Tongue (tissue), 2 donors: ENCODE measurements around the gene PEX5L. TPM values are rescaled to one million over a fixed set of nuclear protein-coding genes. Genes with fewer than 3 reads are reported as not detected.
"Not testable (repeated sequence)": the region's sequence is repeated elsewhere in the genome, so short reads cannot be mapped to it uniquely, and the experiment has no call there.

Experiments
- DNase-seq: peaks from one replicate; pipeline ENCODE4 v3.0.0-alpha.2; 2015
- total RNA-seq: library from RNA; depleted of rRNA; stranded (reverse); fragments of >200 nt; gene quantifications from one replicate; pipeline ENCODE4 v1.2.3, GENCODE V29; 2014

PEX5L gene
- total RNA-seq, 1 donor from 2014 or later, result 0.21 TPM

DNA sequence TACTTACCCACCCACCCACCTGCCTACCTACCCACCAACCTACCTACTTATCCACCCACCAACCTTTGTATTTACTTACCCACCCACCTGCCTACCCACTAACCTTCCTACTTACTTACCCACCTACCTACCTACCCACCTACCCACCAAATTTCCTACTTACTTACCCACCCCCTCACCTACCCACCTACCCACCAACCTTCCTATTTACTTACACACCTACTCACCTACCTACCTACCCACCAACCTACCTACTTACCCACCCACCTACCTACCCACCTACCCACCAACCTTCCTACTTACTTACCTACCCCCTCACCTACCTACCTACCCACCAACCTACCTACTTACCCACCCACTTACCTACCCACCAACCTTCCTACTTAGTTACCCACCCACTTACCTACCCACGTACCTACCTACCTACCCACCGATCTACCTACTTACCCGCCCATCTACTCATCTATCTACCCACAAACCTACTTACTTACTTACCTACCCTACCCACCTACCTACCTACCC, 204.3 kb downstream of the PEX5L start:
- DNase-seq, result no peak

DNA sequence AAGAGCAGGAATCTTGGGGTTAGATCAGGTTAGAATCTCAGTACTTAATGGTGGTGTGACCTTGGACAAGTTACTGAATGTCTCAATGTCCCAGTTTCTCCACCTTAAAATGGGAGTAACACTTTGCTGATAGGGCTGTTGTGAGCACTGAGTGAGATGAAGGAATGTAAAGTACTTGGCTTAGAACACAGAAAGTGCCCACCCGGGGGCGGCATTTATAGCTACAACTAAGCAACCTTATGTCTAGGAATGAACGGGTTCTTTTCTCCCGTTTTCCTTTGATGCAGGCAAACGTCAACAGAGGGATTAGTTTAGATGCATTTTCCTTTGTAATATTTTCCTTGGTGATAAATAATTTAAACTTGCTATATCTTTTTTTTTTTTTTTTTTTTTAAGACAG, 207.3 kb downstream of the PEX5L start:
- DNase-seq, result no peak

DNA sequence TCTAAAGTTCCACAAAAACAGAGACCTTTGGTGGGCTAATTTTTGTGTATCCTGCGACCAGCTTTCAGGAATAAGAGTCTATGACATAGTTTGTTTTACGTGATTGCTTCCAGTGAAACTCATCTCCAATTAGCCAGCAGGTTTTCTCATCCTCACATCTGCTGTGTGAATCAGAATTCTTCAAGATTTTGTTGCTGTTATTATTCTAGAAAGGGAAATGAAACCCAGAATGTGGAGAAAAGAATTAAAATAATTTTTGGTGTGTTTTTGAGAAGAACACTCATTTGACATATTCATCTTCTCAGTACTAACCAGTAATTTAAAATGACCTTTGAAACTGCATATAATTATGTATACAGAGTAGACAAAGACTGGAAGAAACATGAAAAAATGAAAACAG, 208.0 kb downstream of the PEX5L start:
- no peak for DNase-seq

DNA sequence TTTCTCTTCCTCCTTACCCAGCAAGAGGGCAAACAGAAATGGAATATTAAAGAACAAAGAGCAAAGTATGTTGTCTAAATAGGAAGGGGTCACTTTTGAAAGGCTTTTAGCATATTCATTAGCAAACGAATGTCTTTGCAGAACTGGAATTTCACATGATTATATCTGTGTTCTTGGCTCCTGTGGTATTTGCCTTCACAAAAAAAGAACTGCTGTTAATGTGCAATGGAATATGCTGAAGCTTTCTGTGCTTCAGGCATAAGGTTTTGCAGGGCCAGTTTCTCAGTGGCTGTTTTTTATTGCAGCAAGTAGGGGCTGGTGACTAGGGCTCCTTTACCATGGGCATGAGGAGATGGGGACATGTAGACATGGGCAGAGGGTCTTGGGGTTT, 210.5 kb downstream of the PEX5L start:
- no peak for DNase-seq

DNA sequence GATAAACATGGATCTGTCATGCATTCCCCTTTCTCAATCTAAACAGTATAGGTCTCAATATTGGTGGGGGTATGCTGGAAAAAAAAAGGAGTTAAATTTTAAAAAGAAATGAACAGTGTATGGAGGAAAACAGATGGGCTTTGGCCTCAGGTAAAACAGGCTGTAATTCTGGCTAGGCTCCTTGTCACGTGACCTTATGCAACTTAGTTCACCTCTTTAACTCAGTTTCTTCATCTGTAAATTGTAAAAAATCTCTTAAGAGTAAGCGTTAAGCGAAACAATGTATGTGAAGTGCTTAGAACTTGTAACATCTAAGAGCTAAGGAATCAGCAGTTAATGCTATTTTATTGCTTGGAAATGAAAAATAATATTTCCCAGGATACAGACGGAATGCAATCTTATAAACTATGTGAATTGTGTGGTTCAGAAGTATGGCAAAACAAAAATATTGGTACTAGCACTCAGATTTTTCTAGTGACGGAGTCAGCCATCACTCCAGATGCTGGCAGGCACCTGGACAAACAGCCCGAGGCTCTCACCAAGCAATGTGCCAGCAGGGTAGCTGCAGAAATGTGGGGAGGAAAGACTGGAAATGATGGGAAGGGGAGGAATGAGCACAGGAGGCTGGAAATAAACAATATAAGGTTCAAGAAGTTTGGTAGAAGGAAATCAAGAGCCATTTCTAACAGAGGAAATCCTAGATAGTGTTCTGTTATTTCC, 211.1 kb downstream of the PEX5L start:
- DNase-seq, result no peak

DNA sequence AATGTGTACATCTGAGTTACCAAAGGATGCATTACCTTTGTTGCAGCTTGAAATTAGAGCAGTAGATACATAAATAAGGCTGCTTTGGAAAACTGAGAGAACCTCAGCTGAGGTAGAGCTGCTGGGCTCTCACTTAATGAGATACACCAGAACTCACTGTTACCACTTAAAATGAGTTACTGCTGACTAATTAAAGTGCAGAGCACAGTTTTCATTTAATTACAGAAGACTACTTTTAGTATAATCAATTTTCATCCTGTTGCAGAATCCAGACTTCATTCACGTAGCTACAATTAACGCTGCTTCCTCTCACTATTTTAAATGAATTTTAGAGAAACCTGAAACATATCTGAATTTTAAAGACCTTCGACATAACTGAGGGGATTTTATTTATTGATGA, 214.4 kb downstream of the PEX5L start:
- DNase-seq, result no peak

DNA sequence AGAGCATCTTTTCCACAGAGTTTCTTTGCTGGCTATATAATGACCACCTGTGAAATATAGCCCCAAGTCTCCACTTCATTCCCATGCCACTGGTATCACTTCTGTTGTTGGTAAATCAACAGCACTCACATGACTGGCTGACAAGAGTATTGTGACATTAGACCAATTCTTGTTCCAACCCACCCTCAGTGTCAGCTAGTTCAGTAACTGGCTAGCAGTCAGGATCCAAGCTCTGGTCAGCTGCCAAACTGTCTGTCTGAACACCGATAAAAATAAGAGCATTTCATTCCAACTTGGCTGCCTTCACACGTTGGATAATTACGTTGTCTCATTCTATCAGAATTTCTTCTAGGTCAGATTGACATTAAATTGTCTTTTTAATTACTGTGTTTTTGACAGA, 217.4 kb downstream of the PEX5L start:
- no peak for DNase-seq

DNA sequence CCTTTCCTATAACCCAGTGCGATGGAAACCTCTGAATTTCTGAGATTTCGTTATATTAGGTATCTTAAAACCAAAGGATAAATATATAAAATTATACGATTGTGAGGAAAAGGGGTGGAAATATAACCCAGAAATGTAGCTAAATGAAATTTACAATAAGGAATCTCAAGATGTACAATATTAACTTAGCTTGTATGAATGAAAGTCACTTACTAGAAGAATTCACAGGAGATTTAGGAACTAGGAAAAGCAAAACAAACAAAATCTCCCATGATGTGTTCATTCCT, 224.7 kb downstream of the PEX5L start:
- no peak for DNase-seq

DNA sequence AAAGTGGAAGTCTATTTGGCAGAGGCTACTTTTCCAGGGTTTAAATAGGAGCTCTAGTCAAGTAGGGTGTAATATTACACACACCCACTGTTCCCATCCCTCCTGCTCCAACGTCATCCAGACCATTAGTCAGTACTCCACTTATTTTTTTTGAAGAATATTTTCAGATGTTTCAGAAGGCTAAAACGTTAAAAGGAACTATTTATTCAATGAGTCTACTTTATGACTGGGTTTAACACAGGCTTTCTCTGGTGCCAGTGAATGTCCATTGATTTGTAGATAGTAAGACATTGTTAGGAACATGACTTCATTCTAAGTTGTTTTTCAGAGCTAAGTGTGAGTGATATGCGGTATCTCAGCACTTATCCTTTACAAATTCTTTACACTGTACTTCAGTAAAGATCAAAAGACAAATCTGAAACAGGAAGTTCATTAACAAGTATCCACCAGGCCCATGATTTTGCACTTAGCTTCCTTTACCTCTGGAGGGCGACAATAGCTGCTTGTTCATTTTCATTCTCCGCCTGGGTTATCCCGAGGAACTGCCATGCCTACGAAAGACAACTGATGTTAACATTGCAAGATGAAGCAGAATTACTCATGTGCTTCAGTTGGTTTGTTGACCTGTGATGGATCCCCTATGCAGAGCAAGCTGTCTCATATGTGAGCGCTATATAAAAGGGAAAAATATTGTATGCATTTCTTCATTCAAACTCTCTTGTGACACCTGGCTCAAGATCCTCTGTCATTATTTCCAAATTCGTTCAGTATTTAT, 225.2 kb downstream of the PEX5L start:
- peak; percentile 61 for DNase-seq

DNA sequence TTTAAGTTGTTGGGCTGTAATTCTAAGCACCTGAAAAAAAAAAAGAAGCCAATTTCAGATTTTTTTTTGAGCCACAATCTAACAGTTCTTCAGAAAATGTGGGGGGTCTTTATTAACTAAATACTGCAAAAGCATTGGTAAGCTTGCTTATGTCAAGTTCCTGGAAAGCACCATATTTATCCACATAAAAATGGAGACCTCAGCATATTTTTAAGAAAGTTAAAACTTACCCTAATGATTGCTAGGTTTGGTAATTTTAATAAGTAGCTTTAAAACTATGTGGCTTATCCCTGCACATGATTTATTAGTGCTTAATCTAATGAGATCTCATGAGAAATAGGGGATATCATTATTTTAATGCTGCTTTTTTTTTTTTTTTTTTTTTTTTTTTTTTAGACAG, 227.1 kb downstream of the PEX5L start:
- no peak for DNase-seq

DNA sequence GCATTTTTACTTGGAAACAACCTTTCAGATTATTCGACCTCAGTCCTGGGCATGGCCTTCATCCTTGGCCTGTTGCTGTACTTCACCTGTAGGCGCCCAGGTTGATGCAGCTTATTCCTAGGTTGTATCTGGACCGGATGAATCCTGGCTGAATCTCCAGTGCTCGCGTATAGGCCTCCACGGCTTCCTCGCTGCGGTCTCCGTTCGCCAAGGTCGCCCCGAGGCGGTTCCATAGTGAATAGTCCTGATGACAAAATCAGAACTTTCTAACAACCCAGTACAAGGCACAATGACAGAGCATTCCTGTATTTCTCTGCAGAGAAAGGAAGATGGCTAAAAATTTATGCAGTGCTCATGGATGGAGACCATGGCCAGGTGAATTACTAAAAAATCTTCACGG, 229.1 kb downstream of the PEX5L start:
- DNase-seq, result no peak

DNA sequence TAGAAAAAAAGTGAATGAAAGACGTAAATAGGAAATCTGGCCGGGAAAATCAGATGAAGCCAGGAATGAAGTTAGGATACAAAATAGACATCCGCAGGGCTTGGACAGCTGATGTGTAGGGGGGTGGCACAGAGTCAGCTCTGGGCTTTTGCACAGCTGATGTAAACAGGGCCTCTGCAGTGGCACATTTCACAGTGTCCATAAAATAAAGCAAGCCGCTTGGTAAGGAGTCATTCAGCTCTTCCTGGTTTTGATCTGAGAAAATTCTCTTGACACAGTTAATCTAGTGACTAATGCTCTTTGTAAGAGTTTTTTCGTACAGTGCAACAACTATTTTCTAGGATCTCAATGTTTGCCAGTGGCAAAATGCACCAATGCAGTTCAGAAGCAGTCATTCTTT, 230.6 kb downstream of the PEX5L start:
- DNase-seq, result peak; percentile 5

DNA sequence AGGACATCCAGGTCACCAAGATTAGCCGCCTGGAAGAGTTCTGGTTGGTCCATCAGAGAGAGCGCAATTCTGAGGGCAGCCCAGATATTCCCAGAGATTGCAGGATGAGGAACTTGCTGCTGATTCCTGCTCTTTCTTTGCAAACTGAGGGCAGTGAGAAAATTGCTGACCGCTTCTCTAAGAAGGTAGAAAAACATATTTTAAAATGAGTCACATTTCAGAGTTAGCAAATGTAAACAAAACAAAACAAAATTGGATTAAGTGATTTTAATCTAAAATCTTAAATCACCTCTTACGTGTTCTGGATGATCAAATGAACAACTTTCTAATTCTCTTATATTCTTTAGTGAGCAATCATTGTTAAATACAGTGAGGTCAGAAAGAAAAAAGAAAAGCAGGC, 234.9 kb downstream of the PEX5L start:
- DNase-seq, result no peak

DNA sequence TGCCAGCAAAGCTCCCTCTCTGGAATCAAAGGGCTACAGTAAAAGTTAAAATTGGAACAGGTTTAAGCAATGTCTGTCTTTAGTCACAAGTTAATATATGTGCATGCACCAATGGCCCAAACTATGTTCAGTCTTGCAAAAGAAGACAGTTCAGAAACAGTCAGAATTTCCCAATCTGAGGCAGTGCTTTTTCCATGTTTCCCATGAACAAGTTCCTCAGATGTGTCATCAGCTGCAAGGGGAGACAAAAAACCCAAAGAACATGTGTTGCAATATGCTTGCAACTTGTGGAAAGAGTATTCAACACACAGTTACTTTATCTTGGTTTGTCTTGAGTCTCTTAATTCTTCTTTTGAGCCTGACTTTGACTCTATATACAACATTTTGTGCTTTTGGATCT, 235.5 kb downstream of the PEX5L start:
- no peak for DNase-seq

DNA sequence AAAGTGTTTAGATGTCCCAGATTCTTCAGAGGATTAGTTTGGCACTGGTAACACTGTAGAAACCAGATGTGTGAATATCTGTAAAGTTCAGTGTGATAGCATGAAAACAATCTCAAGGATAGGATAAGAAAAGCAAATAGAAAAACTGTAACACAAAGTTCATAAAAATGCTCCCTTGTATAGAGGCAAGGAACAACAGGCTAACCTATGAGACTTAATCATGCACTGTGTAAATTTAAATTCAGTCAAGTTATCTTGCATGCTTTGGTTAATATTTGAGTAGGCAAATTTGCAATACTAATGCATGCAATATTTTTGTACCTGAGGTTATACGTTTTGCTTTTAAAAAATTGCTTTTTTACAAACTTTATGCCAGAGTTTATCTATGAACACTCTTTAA, 239.5 kb downstream of the PEX5L start:
- DNase-seq, result no peak

DNA sequence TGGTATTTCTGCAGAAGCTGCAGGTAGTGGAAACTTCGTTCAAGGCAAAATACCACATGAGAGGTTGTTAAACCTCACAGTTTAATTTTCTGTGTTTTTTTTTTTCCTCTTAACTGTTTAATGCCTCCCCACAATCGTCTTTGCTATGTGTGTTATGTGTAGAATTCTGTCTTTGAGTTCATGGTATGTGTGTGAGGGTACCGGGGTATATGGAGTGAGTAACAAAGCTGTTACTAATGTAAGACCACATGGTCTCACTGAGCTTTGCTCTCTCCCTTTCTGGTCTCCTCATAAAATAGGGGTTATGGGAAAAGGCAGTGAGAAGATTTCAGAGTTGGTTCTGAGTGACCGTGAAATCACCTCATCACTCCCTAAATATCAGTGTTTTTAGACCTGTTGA, 240.3 kb downstream of the PEX5L start:
- DNase-seq, result no peak

DNA sequence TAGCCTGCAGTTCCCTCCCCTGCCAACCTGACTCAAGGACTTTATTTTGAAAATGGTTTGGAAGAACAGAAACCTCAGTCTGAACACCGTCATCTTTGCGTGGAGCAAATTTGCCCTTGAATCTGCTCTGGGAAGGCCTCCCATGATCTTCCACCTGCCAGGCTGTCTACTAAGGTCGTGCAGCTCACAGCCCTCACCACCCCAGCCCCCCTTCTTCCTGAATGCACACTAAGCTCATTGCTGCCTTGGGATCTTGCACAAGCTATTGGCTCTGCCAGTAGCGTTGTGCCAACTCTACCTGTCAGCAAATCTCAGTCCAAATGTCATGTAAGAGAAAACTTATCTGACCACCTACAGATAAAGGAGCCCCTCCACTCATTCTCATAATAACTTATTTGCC, 242.4 kb downstream of the PEX5L start:
- DNase-seq, result no peak

DNA sequence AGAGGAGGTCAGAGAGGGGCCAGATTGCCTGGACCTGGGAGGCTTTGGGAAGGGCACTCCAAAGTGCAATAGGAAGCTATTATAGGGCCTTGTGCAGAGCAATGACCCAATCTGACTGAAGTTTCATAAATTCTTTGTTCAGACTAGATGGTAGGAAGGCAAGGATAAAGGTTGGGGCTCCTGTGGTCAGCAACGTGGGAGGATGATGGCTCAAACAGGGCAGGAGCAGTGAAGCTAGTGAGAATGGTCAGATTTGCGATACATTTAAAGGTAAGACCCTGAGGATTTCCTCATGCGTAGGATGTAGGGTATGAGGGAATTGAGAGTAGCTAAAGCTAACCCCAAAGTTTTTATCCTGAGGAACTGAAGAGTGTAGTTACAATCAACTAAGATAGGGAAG, 244.9 kb downstream of the PEX5L start:
- DNase-seq, result no peak

DNA sequence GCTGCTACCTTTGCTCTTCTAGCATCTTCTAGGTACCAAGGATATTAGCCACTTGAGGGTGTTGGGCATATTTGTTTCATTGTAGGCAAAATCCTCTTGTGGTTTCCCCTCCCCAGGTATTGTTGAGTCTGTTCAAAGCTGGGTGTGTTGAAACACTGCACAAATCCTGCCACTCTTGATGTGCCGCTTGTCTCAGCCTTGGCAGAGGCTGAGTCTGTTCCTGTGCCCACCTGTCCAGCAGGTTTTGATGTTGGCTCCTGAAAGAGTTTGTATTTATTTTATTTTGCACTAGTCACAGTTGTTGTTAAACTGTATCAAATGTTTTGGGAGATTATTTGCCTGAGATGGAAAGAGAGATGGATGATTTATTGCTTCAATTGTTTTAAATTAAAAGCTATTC, 247.7 kb downstream of the PEX5L start:
- no peak for DNase-seq

DNA sequence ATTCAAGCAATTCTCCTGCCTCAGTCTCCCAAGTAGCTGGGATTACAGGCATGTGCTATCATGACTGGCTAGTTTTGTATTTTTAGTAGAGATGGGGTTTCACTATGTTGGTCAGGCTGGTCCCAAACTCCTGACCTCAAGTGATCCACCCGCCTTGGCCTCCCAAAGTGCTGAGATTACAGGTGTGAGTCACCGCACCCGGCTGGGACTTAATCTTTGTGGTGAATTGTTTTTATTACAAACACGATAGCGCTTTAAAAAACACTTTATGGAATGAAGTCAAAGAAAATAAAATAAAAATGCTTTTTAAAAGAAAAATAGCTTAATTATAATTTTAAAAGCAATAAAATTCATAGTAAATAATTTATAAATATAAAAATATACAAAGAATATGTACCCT, 253.9 kb downstream of the PEX5L start:
- DNase-seq, result not testable (repeated sequence)

DNA sequence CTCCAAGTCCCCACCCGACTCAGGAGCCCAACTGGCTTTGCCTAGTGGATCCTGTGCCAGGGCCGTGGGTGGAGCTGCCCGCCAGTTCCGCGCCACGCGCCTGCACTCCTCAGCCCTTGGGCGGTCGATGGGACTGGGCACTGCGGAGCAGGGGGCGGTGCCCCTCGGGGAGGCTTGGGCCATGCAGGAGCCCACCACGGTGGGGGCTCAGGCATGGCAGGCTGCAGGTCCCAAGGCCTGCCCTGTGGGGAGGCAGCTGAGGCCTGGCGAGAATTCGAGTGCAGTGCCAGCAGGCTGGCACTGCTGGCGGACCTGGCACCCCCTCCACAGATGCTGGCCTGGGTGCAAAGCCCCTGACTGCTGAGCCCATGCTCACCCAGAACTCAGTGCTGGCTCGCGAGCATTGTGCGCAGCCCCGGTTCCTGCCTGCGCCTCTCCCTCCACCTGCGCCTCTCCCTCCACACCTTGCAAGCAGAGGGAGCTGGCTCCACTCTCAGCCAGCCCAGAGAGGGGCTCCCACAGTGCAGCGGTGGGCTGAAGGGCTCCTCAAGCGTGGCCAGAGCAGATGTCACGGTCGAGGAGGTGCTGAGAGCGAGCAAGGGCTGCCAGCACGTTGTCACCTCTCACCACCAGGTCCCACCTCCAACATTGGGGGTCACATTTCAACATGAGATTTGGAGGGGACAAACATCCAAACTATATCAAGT, 261.2 kb downstream of the PEX5L start:
- DNase-seq, result no peak

DNA sequence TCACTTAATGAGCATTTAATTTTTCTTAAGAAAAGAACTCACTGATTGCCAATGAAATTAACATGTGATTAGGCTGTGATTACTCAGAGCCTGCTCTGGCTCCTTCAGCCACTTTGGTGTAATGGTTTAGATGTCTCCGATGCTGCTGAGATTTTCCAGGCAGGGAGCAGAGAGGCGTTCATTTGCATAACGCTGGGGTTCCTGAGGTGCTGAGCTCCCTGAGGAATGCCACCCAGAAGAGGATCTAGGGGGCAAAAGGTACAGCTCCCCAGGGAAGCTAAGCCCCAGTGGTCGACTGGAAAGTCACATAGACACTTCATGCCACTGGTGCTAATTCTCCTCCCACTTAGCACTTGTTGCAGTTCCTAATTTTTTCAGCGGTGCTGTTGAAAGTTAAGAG, 264.4 kb downstream of the PEX5L start:
- no peak for DNase-seq

DNA sequence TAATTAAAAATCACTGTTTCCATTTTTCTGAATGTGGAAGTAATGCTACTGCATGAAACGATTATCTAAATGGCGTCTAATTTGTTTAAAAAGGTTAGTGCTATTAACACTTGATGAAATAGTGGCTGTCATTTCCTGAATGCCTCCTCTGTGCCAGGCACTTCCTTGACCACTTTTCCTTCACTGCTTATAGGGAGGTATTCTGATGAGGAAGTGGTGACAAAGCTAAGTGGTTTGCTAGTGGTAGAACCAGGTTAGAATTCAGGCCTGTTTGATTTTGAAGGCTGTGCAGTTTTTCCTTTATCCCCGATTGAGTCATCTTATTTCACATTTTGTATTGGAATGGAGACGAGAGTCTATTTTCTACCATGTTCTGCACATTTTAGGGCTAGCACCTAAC, 264.9 kb downstream of the PEX5L start:
- DNase-seq, result no peak
